Neural progenitor cell (in vitro differentiated cells): ENCODE data around the gene ABCA3.

ENCODE experiments used
- EZH2phosphoT487 ChIP-seq: fragments of 200-600 bp; sonication (generic); IDR thresholded peaks from 2 replicates; pipeline ENCODE4 v1.6.1; 2017; ENCODE audit warnings: antibody characterized with exemption
- TF ChIP-seq, protein P1 (sequence below): fragments of 200-600 bp; sonication (generic); IDR thresholded peaks from 2 replicates; pipeline ENCODE4 v1.5.1; 2017; ENCODE audit warnings: antibody characterized with exemption, mild to moderate bottlenecking

- TF ChIP-seq, protein P1, sequence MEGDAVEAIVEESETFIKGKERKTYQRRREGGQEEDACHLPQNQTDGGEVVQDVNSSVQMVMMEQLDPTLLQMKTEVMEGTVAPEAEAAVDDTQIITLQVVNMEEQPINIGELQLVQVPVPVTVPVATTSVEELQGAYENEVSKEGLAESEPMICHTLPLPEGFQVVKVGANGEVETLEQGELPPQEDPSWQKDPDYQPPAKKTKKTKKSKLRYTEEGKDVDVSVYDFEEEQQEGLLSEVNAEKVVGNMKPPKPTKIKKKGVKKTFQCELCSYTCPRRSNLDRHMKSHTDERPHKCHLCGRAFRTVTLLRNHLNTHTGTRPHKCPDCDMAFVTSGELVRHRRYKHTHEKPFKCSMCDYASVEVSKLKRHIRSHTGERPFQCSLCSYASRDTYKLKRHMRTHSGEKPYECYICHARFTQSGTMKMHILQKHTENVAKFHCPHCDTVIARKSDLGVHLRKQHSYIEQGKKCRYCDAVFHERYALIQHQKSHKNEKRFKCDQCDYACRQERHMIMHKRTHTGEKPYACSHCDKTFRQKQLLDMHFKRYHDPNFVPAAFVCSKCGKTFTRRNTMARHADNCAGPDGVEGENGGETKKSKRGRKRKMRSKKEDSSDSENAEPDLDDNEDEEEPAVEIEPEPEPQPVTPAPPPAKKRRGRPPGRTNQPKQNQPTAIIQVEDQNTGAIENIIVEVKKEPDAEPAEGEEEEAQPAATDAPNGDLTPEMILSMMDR = no peak
- TF ChIP-seq EZH2phosphoT487 = no peak
Measured at GRCh38 chr16:2295056-2295798, 45.3 kb downstream of the ABCA3 start.
